ENCODE data around the gene PPFIA4. TPM values are rescaled to one million over a fixed set of nuclear protein-coding genes. Genes with fewer than 3 reads are reported as not detected.

The PPFIA4 gene
- total and polyA plus RNA-seq, 2 of the 4 experiments (the other 2 are of a cell fraction), result 5.4 to 13.7 TPM

DNA sequence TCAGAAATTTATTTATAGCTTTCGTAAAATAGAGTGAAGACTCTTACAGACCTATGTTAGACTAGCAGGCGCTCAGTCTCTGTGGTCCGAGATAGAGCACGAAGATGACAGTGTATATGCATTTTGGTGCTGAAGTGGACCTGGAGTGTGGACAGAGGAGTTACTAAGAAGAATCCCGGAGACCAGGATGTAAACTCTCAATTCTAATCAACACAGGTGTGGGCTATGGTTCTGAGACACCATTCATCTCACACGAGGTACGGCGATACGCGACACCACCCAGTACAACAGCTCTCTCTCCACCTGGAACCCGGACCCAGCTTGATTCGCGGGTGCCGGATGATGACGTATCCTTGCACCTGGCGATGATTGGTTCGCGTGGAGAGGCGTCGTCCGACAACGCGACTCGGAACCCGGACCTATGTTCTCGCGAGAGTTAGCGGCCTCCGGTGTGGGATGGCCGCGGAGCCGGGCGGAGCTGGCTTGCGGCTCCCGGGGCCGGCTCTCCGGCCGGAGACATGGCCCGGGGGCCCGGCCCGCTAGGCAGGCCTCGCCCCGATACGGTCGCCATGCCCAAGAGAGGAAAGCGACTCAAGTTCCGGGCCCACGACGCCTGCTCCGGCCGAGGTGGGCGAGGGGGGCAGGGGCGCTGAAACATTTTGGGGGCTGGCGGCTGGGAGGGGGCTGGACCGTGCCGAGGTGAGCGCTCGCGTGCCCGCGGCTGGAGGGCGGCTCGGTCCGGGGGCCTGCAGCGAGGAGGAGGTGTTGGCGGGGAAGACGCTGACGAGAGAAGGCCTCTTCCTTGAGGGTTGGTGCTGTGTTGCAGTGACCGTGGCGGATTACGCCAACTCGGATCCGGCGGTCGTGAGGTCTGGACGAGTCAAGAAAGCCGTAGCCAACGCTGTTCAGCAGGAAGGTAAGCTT is 19.1 kb upstream of the PPFIA4 start, which contains the start of gene TMEM183A:
Gene TMEM183A, plus strand, starts transcription at position 427 of the 924 bp plus-strand sequence. Its CDS starts 92 bp downstream, at position 519.
- H2AK5ac ChIP-seq (ENCODE audit: low read depth, low read length), result peak within 1 kb of the TSS; percentile 90
- no peaks in the 10 kb centered on the region for H3K27me3 ChIP-seq (ENCODE audit: control insufficient read depth, insufficient read depth, low read length)
- H3K23ac ChIP-seq (ENCODE audit: low read depth, low read length), result peak within 1 kb of the TSS; percentile 83
- dilution Hi-C loops (cut with HindIII; ENCODE audit: low sequenced_read_pairs, unreplicated experiment), result no loop called here
- peak; percentile 97 for ATAC-seq (ENCODE audit: low read depth)
- H3K79me1 ChIP-seq (ENCODE audit: low read depth in 1 of 2, low read length in 2 of 2), result peaks cover 5 to 21% of the 10 kb centered on the region in 2 experiments; a peak in 3 of 4 replicates
- H2BK120ac ChIP-seq (ENCODE audit: low read depth, low read length), result peak within 1 kb of the TSS; percentile 28
- peak within 1 kb of the TSS; percentile 67 to 100 for H4K8ac ChIP-seq (ENCODE audit: low read depth in 2 of 2, low read length in 2 of 2)
- H3K9ac ChIP-seq (ENCODE audit: low read depth, low read length), result peak within 1 kb of the TSS; percentile 83
- peak within 1 kb of the TSS; percentile 75 for H3K27ac ChIP-seq (ENCODE audit: insufficient read depth, low read length)
- no peaks in the 10 kb centered on the region for H3K4me1 ChIP-seq (ENCODE audit: control insufficient read depth, insufficient read depth, low read length)
- no peaks in the 10 kb centered on the region for H3K9me1 ChIP-seq (ENCODE audit: insufficient read depth, low read length)
- peak within 1 kb of the TSS; percentile 96 for H3K4me2 ChIP-seq (ENCODE audit: low read depth, low read length)
- peak within 1 kb of the TSS; percentile 1; the same call in 1 of the 2 replicates for H3K18ac ChIP-seq (ENCODE audit: low read depth, low read length)
- ChIA-PET POLR2A (ENCODE audit: unreplicated experiment) (no interaction called here), CTCF (interaction anchor here (0.8 kb wide), 1 partner anchor 9 kb away, joined by 3 read pairs; no protein-coding TSS in a partner anchor)
- H2BK20ac ChIP-seq (ENCODE audit: low read depth, low read length), result no peak within 1 kb of the TSS
- H4K20me1 ChIP-seq (ENCODE audit: insufficient read depth, low read length), result peaks cover 13% of the 10 kb centered on the region
- intact Hi-C loops (cut with micrococcal nuclease), result no loop called here
- no peaks in the 10 kb centered on the region for H3K9me3 ChIP-seq (ENCODE audit: control insufficient read depth, insufficient read depth, low read length)
- H2AFZ ChIP-seq (replicated peaks; ENCODE audit: low read length, poor library complexity), result peak within 1 kb of the TSS; percentile 98
- H4K5ac ChIP-seq (ENCODE audit: low read depth, low read length), result peak within 1 kb of the TSS; percentile 86
- H2AK9ac ChIP-seq (replicated peaks; ENCODE audit: low read depth, low read length, poor library complexity), result peak within 1 kb of the TSS; percentile 94
- in situ Hi-C loops (cut with MboI; ENCODE audit: low sequenced_read_pairs), result no loop called here
- peak; percentile 97 for DNase-seq
- H2BK15ac ChIP-seq (ENCODE audit: low read depth, low read length), result no peak within 1 kb of the TSS; the same call in 2 of the 3 replicates
- peak within 1 kb of the TSS; percentile 46 for H2BK5ac ChIP-seq (ENCODE audit: low read depth, low read length, poor library complexity, severe bottlenecking)
- peak within 1 kb of the TSS; percentile 91 for H3K4ac ChIP-seq (ENCODE audit: low read depth, low read length)
- H3K56ac ChIP-seq (ENCODE audit: extremely low read depth, insufficient read depth, low read length), result peak within 1 kb of the TSS; percentile 91
- peak within 1 kb of the TSS; percentile 96 for H3K14ac ChIP-seq (replicated peaks; ENCODE audit: low read depth, low read length)
- H4K91ac ChIP-seq (ENCODE audit: insufficient read depth, low read depth, low read length), result peak within 1 kb of the TSS; percentile 62
- H3K4me3 ChIP-seq (ENCODE audit: insufficient read depth, low read depth, low read length), result peak within 1 kb of the TSS; percentile 58
- 1% methylated on average over 24 of the region's 78 CpGs; no CpG with 5 or more reads in 1 of the 2 experiments for WGBS, 2 experiments (ENCODE audit: extremely low coverage in 2 of 2, insufficient read length in 1 of 2)
- no TSS peak for BruUV-seq (replicated peaks)
- peaks cover 4% of the 10 kb centered on the region for H3K36me3 ChIP-seq (ENCODE audit: control insufficient read depth, insufficient read depth, low read length)
- TF ChIP-seq, protein P1, sequence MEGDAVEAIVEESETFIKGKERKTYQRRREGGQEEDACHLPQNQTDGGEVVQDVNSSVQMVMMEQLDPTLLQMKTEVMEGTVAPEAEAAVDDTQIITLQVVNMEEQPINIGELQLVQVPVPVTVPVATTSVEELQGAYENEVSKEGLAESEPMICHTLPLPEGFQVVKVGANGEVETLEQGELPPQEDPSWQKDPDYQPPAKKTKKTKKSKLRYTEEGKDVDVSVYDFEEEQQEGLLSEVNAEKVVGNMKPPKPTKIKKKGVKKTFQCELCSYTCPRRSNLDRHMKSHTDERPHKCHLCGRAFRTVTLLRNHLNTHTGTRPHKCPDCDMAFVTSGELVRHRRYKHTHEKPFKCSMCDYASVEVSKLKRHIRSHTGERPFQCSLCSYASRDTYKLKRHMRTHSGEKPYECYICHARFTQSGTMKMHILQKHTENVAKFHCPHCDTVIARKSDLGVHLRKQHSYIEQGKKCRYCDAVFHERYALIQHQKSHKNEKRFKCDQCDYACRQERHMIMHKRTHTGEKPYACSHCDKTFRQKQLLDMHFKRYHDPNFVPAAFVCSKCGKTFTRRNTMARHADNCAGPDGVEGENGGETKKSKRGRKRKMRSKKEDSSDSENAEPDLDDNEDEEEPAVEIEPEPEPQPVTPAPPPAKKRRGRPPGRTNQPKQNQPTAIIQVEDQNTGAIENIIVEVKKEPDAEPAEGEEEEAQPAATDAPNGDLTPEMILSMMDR (conservative IDR thresholded peaks at IDR 0.05; ENCODE audit: low read depth, low read length), result no peak
- TF ChIP-seq CHD1 (IDR thresholded peaks at IDR 0.05; ENCODE audit: low read depth, low read length) (no peak), FOS (IDR thresholded peaks at IDR 0.05; ENCODE audit: low read depth, low read length) (peak; percentile 28; the same call in 1 of the 2 replicates), MXI1 (IDR thresholded peaks at IDR 0.05; ENCODE audit: borderline replicate concordance, low read depth, low read length) (0 out of 2 replicates have a peak, but pooled peaks have one; percentile 28), SMC3 (IDR thresholded peaks at IDR 0.05; ENCODE audit: low read depth, low read length) (no peak), POLR2A (IDR thresholded peaks at IDR 0.05; ENCODE audit: low read depth, low read length) (peak; percentile 82), BHLHE40 (IDR thresholded peaks at IDR 0.05; ENCODE audit: low read depth, low read length) (peak; percentile 82), CEBPB (IDR thresholded peaks at IDR 0.05; ENCODE audit: low read depth, low read length) (no peak), MAZ (IDR thresholded peaks at IDR 0.05; ENCODE audit: borderline replicate concordance, low read depth, low read length) (peak; percentile 18; the same call in 1 of the 2 replicates), RCOR1 (IDR thresholded peaks at IDR 0.05; ENCODE audit: insufficient replicate concordance, low read length) (no peak), RAD21 (IDR thresholded peaks at IDR 0.05; ENCODE audit: low read length) (no peak), RFX5 (IDR thresholded peaks at IDR 0.05; ENCODE audit: low read depth, low read length) (peak; percentile 55; the same call in 1 of the 2 replicates), NFE2L2 (IDR thresholded peaks at IDR 0.05; ENCODE audit: low read depth, low read length) (no peak), MAFK (IDR thresholded peaks at IDR 0.05; ENCODE audit: low read depth, low read length) (no peak)
- TF ChIP-seq, protein P2, sequence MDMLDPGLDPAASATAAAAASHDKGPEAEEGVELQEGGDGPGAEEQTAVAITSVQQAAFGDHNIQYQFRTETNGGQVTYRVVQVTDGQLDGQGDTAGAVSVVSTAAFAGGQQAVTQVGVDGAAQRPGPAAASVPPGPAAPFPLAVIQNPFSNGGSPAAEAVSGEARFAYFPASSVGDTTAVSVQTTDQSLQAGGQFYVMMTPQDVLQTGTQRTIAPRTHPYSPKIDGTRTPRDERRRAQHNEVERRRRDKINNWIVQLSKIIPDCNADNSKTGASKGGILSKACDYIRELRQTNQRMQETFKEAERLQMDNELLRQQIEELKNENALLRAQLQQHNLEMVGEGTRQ (IDR thresholded peaks at IDR 0.05; ENCODE audit: low read depth, low read length), result no peak; the same call in 1 of the 2 replicates
